Right lobe of liver (tissue), 6 donors: Measurements from ENCODE around the gene BSCL2. TPM values are rescaled to one million over a fixed set of nuclear protein-coding genes. Genes with fewer than 3 reads are reported as not detected.

Experiments
- ATAC-seq, 4 donors: fragments of 200-7000 bp; cut with Tn5 transposase; one replicate each; pipeline ENCODE4 v1.9.1; 2020; ENCODE audit warnings: mild to moderate bottlenecking in 4 of 4, moderate library complexity in 4 of 4
- DNase-seq, 3 donors: peaks; one replicate each; pipeline ENCODE4 v3.0.0-alpha.2; 2020
- H3K27ac ChIP-seq, 3 donors: fragments of 200-600 bp; one replicate each; pipeline ENCODE4 v1.8.0; 2022
- H3K27me3 ChIP-seq, 2 donors: fragments of 200-600 bp; one replicate each; pipeline ENCODE4 v1.8.0; 2022
- H3K36me3 ChIP-seq, 4 donors: fragments of 200-600 bp; sonication (generic) in 1 of 4; one replicate each; pipeline versions ENCODE4 v1.5.1 to v1.8.0; 2017 to 2022; ENCODE audit warnings: control low read depth in 1 of 4
- H3K4me1 ChIP-seq, 4 donors: fragments of 200-600 bp; sonication (generic) in 1 of 4; one replicate each; pipeline versions ENCODE4 v1.5.1 to v1.8.0; 2017 to 2022; ENCODE audit warnings: control low read depth in 1 of 4
- H3K4me3 ChIP-seq, 3 donors: fragments of 200-600 bp; one replicate each; pipeline ENCODE4 v1.8.0; 2022
- H3K9me3 ChIP-seq, 4 donors: fragments of 200-600 bp; sonication (generic) in 1 of 4; one replicate each; pipeline versions ENCODE4 v1.5.1 to v1.8.0; 2017 to 2022; ENCODE audit warnings: control low read depth in 1 of 4
- CTCF ChIP-seq, 4 donors: fragments of 200-600 bp in 3 of 4; fragments of 450-650 bp in 1 of 4; IDR thresholded peaks; one replicate each; pipeline versions ENCODE4 v1.5.1 to v1.8.0; 2016 to 2022; ENCODE audit warnings: antibody characterized with exemption in 4 of 4, mild to moderate bottlenecking in 2 of 4
- POLR2A ChIP-seq: fragments of 450-650 bp; IDR thresholded peaks from one replicate; pipeline ENCODE4 v1.6.1; 2017; ENCODE audit warnings: antibody characterized with exemption, mild to moderate bottlenecking
- WGBS: methylation state at CpG from one replicate; pipeline ENCODE4 v1.1.6; 2018; ENCODE audit warnings: low coverage, low lambda C conversion rate; ENCODE audit not compliant: insufficient coverage; ENCODE audit errors: missing lambda C conversion rate; 5-methylcytosine and 5-hydroxymethylcytosine counted together
- intact Hi-C, 2 donors: fragments of 100-400 bp; cut with DNase I; formaldehyde crosslinking; loops; one replicate each; pipeline versions ENCODE4 v1.11.2 to v1.14.1; 2022
- long read RNA-seq: library from polyadenylated mRNA; unstranded; transcript quantifications from one replicate; pipeline ENCODE4 v2.0.0, GENCODE V29; 2019
- total RNA-seq, 6 experiments: library from RNA; depleted of rRNA in 2 of 6; stranded (reverse); fragments of >200 nt in 2 of 6; fragmentation: NEBNext Ultra II Directional in 3 of 6; extraction: Animal tissue kit (Norgen Biotek cat#: 25700) in 3 of 6; gene quantifications; one replicate each; pipeline versions ENCODE4 v1.1.0 to v1.2.4, GENCODE V29; 2016 to 2023
- donor health status: DM: no; HTN: yes; CAD: no.
- donor health status: DM: no; HTN: no; CAD: no.
- donor health status: DM: no; HTN: no; CAD: no.
- donor health status: DM: no; HTN: yes; CAD: no.
- donor health status: DM: no; HTN: yes; CAD: no.

The BSCL2 gene
- 10 to 100 TPM; 18.8 to 41.4 (median 34.3) TPM for total RNA-seq
- long read RNA-seq, transcript BSCL2-207 (11 exons, 1,516 nt), result major isoform, 13 of 16 reads
- long read RNA-seq, partial matches to known transcripts, result 1 of 16 reads
- long read RNA-seq, other reads (novel, unspliced or antisense), result 2 of 16 reads

GRCh38 chr11:62707277-62707861, at the start of gene BSCL2, which contains the start of gene GNG3:
BSCL2 (minus strand) TSS chr11:62707424; CDS start chr11:62707195, 229 bp downstream.
GNG3 (plus strand) TSS chr11:62707676; CDS start chr11:62708296, 620 bp downstream.
- no peak for ATAC-seq
- TF ChIP-seq CTCF (IDR thresholded peaks at IDR 0.05) (no peak), POLR2A (no peak)
- intact Hi-C loops, result no loop called here
- peaks cover 0 to 22% (median 3%) of the 10 kb centered on the region in 4 donors for H3K36me3 ChIP-seq
- H3K4me1 ChIP-seq, result peaks cover 0 to 40% (median 19%) of the 10 kb centered on the region in 4 donors
- no peaks in the 10 kb centered on the region for H3K27me3 ChIP-seq
- peak within 1 kb of the TSS in 2 of 3 donors; percentile 68 to 96 for H3K27ac ChIP-seq
- WGBS, result 100% methylated on average over 2 of the region's 10 CpGs
- H3K9me3 ChIP-seq, result no peaks in the 10 kb centered on the region
- DNase-seq, result peak in 1 of 3 donors; percentile 62
- H3K4me3 ChIP-seq, result peak within 1 kb of the TSS; percentile 59 to 70 (median 69)

- intact Hi-C loops, result no loop called here
- H3K36me3 ChIP-seq, result peaks cover 0 to 6% (median 0%) of the 10 kb centered on the region in 4 donors
- no peak for ATAC-seq
- TF ChIP-seq CTCF (IDR thresholded peaks at IDR 0.05), result no peak
- TF ChIP-seq POLR2A, result no peak
- H3K4me1 ChIP-seq, result peaks cover 0 to 11% (median 0%) of the 10 kb centered on the region in 4 donors
- no peaks in the 10 kb centered on the region for H3K9me3 ChIP-seq
- 66% methylated on average over 8 of the region's 10 CpGs for WGBS
- H3K27me3 ChIP-seq, result no peaks in the 10 kb centered on the region
- DNase-seq, result no peak
- H3K27ac ChIP-seq, result no peak overlapping the region
- H3K4me3 ChIP-seq, result no peak overlapping the region
These were observed 47.9 kb upstream of the BSCL2 start for GRCh38 chr11:62755086-62755615.

- whole genome bisulfite sequencing, result under 1% methylated on average over 34 of the region's 47 CpGs
- peak within 1 kb of the TSS; percentile 54 to 67 (median 57) for H3K4me3 ChIP-seq
- peak; percentile 97 to 99 (median 98) for DNase-seq
- peaks cover 0 to 6% (median 0%) of the 10 kb centered on the region in 4 donors for H3K36me3 ChIP-seq
- TF ChIP-seq POLR2A (peak; percentile 67), CTCF (IDR thresholded peaks at IDR 0.05) (no peak)
- intact Hi-C loops, result no loop called here
- peaks cover 0 to 11% (median 0%) of the 10 kb centered on the region in 4 donors for H3K4me1 ChIP-seq
- H3K27ac ChIP-seq, result peak within 1 kb of the TSS; percentile 57 to 63 (median 58)
- H3K9me3 ChIP-seq, result no peaks in the 10 kb centered on the region
- H3K27me3 ChIP-seq, result no peaks in the 10 kb centered on the region
- ATAC-seq, result peak; percentile 95 to 98 (median 96)
These were observed 46.7 kb upstream of the BSCL2 start, which contains the start of gene ZBTB3 for GRCh38 chr11:62753736-62754603. ZBTB3 (minus strand) TSS chr11:62754160; CDS start chr11:62753664, 496 bp downstream.

GRCh38 chr11:62752994-62753735, 45.9 kb upstream of the BSCL2 start:
- H3K4me1 ChIP-seq, result peaks cover 0 to 11% (median 0%) of the 10 kb centered on the region in 4 donors
- ATAC-seq (no peak), DNase-seq (no peak)
- H3K36me3 ChIP-seq, result peaks cover 0 to 6% (median 0%) of the 10 kb centered on the region in 4 donors
- intact Hi-C loops, result no loop called here
- TF ChIP-seq POLR2A (no peak), CTCF (IDR thresholded peaks at IDR 0.05) (no peak)
- H3K27me3 ChIP-seq, result no peaks in the 10 kb centered on the region
- H3K4me3 ChIP-seq, result peak overlapping the region; percentile 54 to 67 (median 57)
- H3K27ac ChIP-seq, result peak overlapping the region in 1 of 3 donors; percentile 58
- H3K9me3 ChIP-seq, result no peaks in the 10 kb centered on the region
- WGBS, result 16% methylated on average over 5 of the region's 15 CpGs
